ENCODE measurements around the gene HGS. TPM values are rescaled to one million over a fixed set of nuclear protein-coding genes. Genes with fewer than 3 reads are reported as not detected.

HGS gene
- total and polyA plus RNA-seq, 2 of the 13 experiments (the other 11 are each of a cell fraction or from before 2014, with no cell fraction given): 73.3 to 78.1 TPM

GRCh38 chr17:81666342-81667191 is 17.2 kb upstream of the HGS start, which contains the start of the genes CCDC137 and OXLD1 (continued):
- TF ChIP-seq, protein P1, sequence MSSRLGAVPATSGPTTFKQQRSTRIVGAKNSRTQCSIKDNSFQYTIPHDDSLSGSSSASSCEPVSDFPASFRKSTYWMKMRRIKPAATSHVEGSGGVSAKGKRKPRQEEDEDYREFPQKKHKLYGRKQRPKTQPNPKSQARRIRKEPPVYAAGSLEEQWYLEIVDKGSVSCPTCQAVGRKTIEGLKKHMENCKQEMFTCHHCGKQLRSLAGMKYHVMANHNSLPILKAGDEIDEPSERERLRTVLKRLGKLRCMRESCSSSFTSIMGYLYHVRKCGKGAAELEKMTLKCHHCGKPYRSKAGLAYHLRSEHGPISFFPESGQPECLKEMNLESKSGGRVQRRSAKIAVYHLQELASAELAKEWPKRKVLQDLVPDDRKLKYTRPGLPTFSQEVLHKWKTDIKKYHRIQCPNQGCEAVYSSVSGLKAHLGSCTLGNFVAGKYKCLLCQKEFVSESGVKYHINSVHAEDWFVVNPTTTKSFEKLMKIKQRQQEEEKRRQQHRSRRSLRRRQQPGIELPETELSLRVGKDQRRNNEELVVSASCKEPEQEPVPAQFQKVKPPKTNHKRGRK (CRISPR knock-in tag; IDR thresholded peaks at IDR 0.05): peak; percentile 56; the same call in 1 of the 2 replicates
- TF ChIP-seq ZNF20 (CRISPR knock-in tag; IDR thresholded peaks at IDR 0.05) (no peak), MTF1 (CRISPR knock-in tag; IDR thresholded peaks at IDR 0.05) (peak; percentile 89), PRDM15 (CRISPR knock-in tag; IDR thresholded peaks at IDR 0.05) (peak; percentile 80), GLMP (CRISPR knock-in tag; IDR thresholded peaks at IDR 0.05; ENCODE audit: borderline replicate concordance) (no peak), EHMT2 (IDR thresholded peaks at IDR 0.05; ENCODE audit: borderline replicate concordance, low read depth, low read length) (no peak), ZNF563 (CRISPR knock-in tag; IDR thresholded peaks at IDR 0.05) (peak; percentile 72), SMC3 (IDR thresholded peaks at IDR 0.05; ENCODE audit: low read length) (no peak), IRF2 (CRISPR knock-in tag; IDR thresholded peaks at IDR 0.05) (peak; percentile 88), CAMTA2 (CRISPR knock-in tag; IDR thresholded peaks at IDR 0.05; ENCODE audit: borderline replicate concordance) (0 out of 2 replicates have a peak, but pooled peaks have one; percentile 67), CHCHD3 (CRISPR knock-in tag; IDR thresholded peaks at IDR 0.05) (peak; percentile 93), KLF15 (CRISPR knock-in tag; IDR thresholded peaks at IDR 0.05; ENCODE audit: borderline replicate concordance) (no peak), KLF12 (CRISPR knock-in tag; IDR thresholded peaks at IDR 0.05; ENCODE audit: borderline replicate concordance) (peak; percentile 78; the same call in 1 of the 2 replicates), ZNF251 (CRISPR knock-in tag; IDR thresholded peaks at IDR 0.05) (no peak), HNRNPUL1 (IDR thresholded peaks at IDR 0.05; ENCODE audit: low read depth, low read length) (no peak; the same call in 1 of the 2 replicates)
- TF ChIP-seq, protein P2, sequence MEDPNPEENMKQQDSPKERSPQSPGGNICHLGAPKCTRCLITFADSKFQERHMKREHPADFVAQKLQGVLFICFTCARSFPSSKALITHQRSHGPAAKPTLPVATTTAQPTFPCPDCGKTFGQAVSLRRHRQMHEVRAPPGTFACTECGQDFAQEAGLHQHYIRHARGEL (CRISPR knock-in tag; IDR thresholded peaks at IDR 0.05): no peak
- TF ChIP-seq, protein P3, sequence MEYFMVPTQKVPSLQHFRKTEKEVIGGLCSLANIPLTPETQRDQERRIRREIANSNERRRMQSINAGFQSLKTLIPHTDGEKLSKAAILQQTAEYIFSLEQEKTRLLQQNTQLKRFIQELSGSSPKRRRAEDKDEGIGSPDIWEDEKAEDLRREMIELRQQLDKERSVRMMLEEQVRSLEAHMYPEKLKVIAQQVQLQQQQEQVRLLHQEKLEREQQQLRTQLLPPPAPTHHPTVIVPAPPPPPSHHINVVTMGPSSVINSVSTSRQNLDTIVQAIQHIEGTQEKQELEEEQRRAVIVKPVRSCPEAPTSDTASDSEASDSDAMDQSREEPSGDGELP (IDR thresholded peaks at IDR 0.05; ENCODE audit: borderline replicate concordance, low read depth): no peak
- TF ChIP-seq, protein P4, sequence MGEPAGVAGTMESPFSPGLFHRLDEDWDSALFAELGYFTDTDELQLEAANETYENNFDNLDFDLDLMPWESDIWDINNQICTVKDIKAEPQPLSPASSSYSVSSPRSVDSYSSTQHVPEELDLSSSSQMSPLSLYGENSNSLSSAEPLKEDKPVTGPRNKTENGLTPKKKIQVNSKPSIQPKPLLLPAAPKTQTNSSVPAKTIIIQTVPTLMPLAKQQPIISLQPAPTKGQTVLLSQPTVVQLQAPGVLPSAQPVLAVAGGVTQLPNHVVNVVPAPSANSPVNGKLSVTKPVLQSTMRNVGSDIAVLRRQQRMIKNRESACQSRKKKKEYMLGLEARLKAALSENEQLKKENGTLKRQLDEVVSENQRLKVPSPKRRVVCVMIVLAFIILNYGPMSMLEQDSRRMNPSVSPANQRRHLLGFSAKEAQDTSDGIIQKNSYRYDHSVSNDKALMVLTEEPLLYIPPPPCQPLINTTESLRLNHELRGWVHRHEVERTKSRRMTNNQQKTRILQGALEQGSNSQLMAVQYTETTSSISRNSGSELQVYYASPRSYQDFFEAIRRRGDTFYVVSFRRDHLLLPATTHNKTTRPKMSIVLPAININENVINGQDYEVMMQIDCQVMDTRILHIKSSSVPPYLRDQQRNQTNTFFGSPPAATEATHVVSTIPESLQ (CRISPR knock-in tag; conservative IDR thresholded peaks at IDR 0.05): no peak
